HepG2 (cell line): Measurements from ENCODE around the gene HOXB6. TPM values are rescaled to one million over a fixed set of nuclear protein-coding genes. Genes with fewer than 3 reads are reported as not detected.

Experiments used
- ATAC-seq: fragments of 200-7000 bp; cut with Tn5 transposase; 3 replicates; pipeline ENCODE4 v1.9.1; 2020; ENCODE audit warnings: mild to moderate bottlenecking, moderate library complexity
- BruUV-seq: library from RNA; stranded (reverse); fragments of 400-500 nt; replicated peaks from 2 replicates; lab custom pipeline; 2021; lab: Mats Ljungman, UMichigan
- CTCF ChIA-PET: fragments of 300-600 bp; formaldehyde crosslinking; extraction: SDS; loops from one replicate; lab custom pipeline; 2021; ENCODE audit warnings: low total read pairs, inconsistent platforms, low intra/inter-chr PET ratio; lab: Yijun Ruan, JAX
- POLR2A ChIA-PET: fragments of 350-600 bp; sonication (Branson Sonifier 250); formaldehyde crosslinking; loops from one replicate; lab custom pipeline; 2020; ENCODE audit warnings: antibody characterized with exemption, inconsistent platforms; lab: Yijun Ruan, JAX
- DNase-seq: peaks from one replicate; pipeline ENCODE4 v3.0.0-alpha.2; 2015; ENCODE audit warnings: low spot score
- FAIRE-seq: peaks from 3 replicates; lab custom pipeline; 2011; peaks lifted over from hg19 to GRCh38; lab: Jason Lieb, UNC
- H2AFZ ChIP-seq: one replicate; pipeline ENCODE4 v1.6.1; 2011; ENCODE audit warnings: low read length, inconsistent platforms
- H3K27ac ChIP-seq: fragments of 300-600 bp; 3 replicates; pipeline ENCODE4 v1.8.0; 2011; ENCODE audit warnings: mixed run types, mild to moderate bottlenecking, mixed read lengths, low read length, inconsistent platforms; ENCODE audit not compliant: insufficient read depth; ENCODE audit errors: extremely low read length
- H3K27me3 ChIP-seq, 2 experiments: fragments of 200-600 bp in 1 of 2; 2 replicates in 1 of 2; 3 replicates in 1 of 2; pipeline versions ENCODE4 v1.6.0 to v1.8.0; 2011; ENCODE audit warnings: low read length in 2 of 2, mild to moderate bottlenecking in 2 of 2, moderate library complexity in 2 of 2, inconsistent platforms in 1 of 2; ENCODE audit not compliant: insufficient read depth in 2 of 2, control insufficient read depth in 1 of 2
- H3K36me3 ChIP-seq, 2 experiments: fragments of 200-600 bp in 1 of 2; replicated peaks in 1 of 2; 2 replicates in 1 of 2; 3 replicates in 1 of 2; pipeline versions ENCODE4 v1.5.1 to v1.8.0; 2011; ENCODE audit warnings: low read length in 2 of 2, inconsistent platforms in 1 of 2; ENCODE audit not compliant: insufficient read depth in 2 of 2, control insufficient read depth in 1 of 2
- H3K4me1 ChIP-seq: 2 replicates; pipeline ENCODE4 v1.5.1; 2012; ENCODE audit warnings: low read length, inconsistent platforms; ENCODE audit not compliant: insufficient read depth
- H3K4me2 ChIP-seq: 2 replicates; pipeline ENCODE4 v1.6.0; 2011; ENCODE audit warnings: low read depth, low read length, inconsistent platforms
- H3K4me3 ChIP-seq, 3 experiments: fragments of 200-600 bp in 1 of 3; sonication (generic), shearing (Covaris generic) in 1 of 3; replicated peaks in 1 of 3; 2 replicates each; pipeline ENCODE4 v1.5.1; 2011 to 2016; ENCODE audit warnings: low read length in 3 of 3, inconsistent platforms in 2 of 3, low read depth in 2 of 3, mild to moderate bottlenecking in 2 of 3, control low read depth in 1 of 3, mixed read lengths in 1 of 3; ENCODE audit not compliant: insufficient read depth in 1 of 3
- H3K79me2 ChIP-seq: one replicate; pipeline ENCODE4 v1.6.1; 2011; ENCODE audit warnings: low read length, inconsistent platforms; ENCODE audit not compliant: insufficient read depth
- H3K9ac ChIP-seq: 2 replicates; pipeline ENCODE4 v1.6.0; 2011; ENCODE audit warnings: mild to moderate bottlenecking, low read depth, low read length, inconsistent platforms; ENCODE audit not compliant: insufficient read depth
- H3K9me3 ChIP-seq: 2 replicates; pipeline ENCODE4 v1.5.1; 2012; ENCODE audit warnings: mild to moderate bottlenecking, low read length
- H4K20me1 ChIP-seq: 2 replicates; pipeline ENCODE4 v1.6.0; 2011; ENCODE audit warnings: inconsistent platforms, mild to moderate bottlenecking, low read length, moderate library complexity; ENCODE audit not compliant: insufficient read depth
- CBFB ChIP-seq: sonication (generic); formaldehyde crosslinking; IDR thresholded peaks from 2 replicates; pipeline ENCODE4 v1.4.0; 2020; ENCODE audit warnings: missing genetic modification reagents
- CHD2 ChIP-seq: IDR thresholded peaks from 2 replicates; pipeline ENCODE4 v1.6.1; 2011; ENCODE audit warnings: low read depth, low read length, improper control_type of control experiment
- GFI1 ChIP-seq: sonication (generic); formaldehyde crosslinking; IDR thresholded peaks from 2 replicates; pipeline ENCODE4 v1.5.0; 2020; ENCODE audit warnings: missing genetic modification reagents, mild to moderate bottlenecking, borderline replicate concordance
- RBM39 ChIP-seq: fragments of 200-400 bp; formaldehyde crosslinking; IDR thresholded peaks from one replicate; pipeline ENCODE4 v1.6.1; 2018; ENCODE audit warnings: antibody characterized with exemption, mild to moderate bottlenecking, low read depth, low read length; ENCODE audit not compliant: poor library complexity, severe bottlenecking
- RFXANK ChIP-seq: IDR thresholded peaks from 2 replicates; pipeline ENCODE4 v1.6.1; 2016
- TSC22D2 ChIP-seq: sonication (generic); formaldehyde crosslinking; IDR thresholded peaks from 2 replicates; pipeline ENCODE4 v1.5.1; 2020; ENCODE audit warnings: missing genetic modification reagents, mild to moderate bottlenecking, borderline replicate concordance
- ZNF790 ChIP-seq: sonication (generic); formaldehyde crosslinking; IDR thresholded peaks from 2 replicates; pipeline ENCODE4 v1.8.0; 2022; ENCODE audit warnings: missing genetic modification reagents, mild to moderate bottlenecking, borderline replicate concordance
- WGBS: methylation state at CpG from one replicate; pipeline ENCODE4 v1.1.6; 2017; ENCODE audit warnings: low lambda C conversion rate; 5-methylcytosine and 5-hydroxymethylcytosine counted together
- in situ Hi-C: cut with HindIII; loops from 2 replicates; pipeline ENCODE4 v1.10.0; 2017; ENCODE audit warnings: low pct_unique_long_range_greater_than_20kb; ENCODE audit not compliant: extremely low pct_ligation_motif_present
- intact Hi-C: fragments of 100-400 bp; cut with micrococcal nuclease; formaldehyde crosslinking; loops from one replicate; pipeline ENCODE4 v1.10.0; 2022; ENCODE audit not compliant: unreplicated experiment
- polyA plus RNA-seq, 8 experiments: library from polyadenylated mRNA; depleted of rRNA in 3 of 8; stranded (reverse) in 7 of 8; unstranded in 1 of 8; fragments of >200 nt; fragmentation: Illumina TruSeq in 4 of 8; extraction: Trizol in 4 of 8; gene quantifications; 2 replicates each; pipeline versions ENCODE4 v1.2.1 to v1.2.3, GENCODE V29; 2011 to 2016; ENCODE audit warnings: low read depth in 4 of 8, missing spikeins in 1 of 8, mixed read lengths in 1 of 8; ENCODE audit not compliant: insufficient read depth in 1 of 8
- total RNA-seq, 5 experiments: library from RNA; depleted of rRNA; stranded (reverse); fragments of >200 nt; fragmentation: Illumina TruSeq; extraction: Trizol; gene quantifications; 2 replicates each; pipeline ENCODE4 v1.2.3, GENCODE V29; 2016; ENCODE audit warnings: low read depth in 1 of 5
- TF ChIP-seq, protein P1 (sequence below): IDR thresholded peaks from 2 replicates; pipeline ENCODE4 v1.6.1; 2016; ENCODE audit warnings: missing compliant biosample characterization, missing genetic modification reagents, borderline replicate concordance
- TF ChIP-seq, protein P2 (sequence below): sonication (generic); formaldehyde crosslinking; IDR thresholded peaks from 2 replicates; pipeline ENCODE4 v1.4.0; 2020; ENCODE audit warnings: missing genetic modification reagents, mild to moderate bottlenecking, borderline replicate concordance
- TF ChIP-seq, protein P3 (sequence below): sonication (generic); formaldehyde crosslinking; IDR thresholded peaks from 2 replicates; pipeline ENCODE4 v1.4.0; 2020; ENCODE audit warnings: missing genetic modification reagents
- TF ChIP-seq, protein P4 (sequence below): sonication (generic); formaldehyde crosslinking; conservative IDR thresholded peaks from 2 replicates; pipeline ENCODE4 v1.4.0; 2020; ENCODE audit warnings: missing genetic modification reagents

Gene HOXB6
- total and polyA plus RNA-seq, 2 of the 13 experiments (the other 11 are each of a cell fraction or from before 2014, with no cell fraction given): not detected

DNA sequence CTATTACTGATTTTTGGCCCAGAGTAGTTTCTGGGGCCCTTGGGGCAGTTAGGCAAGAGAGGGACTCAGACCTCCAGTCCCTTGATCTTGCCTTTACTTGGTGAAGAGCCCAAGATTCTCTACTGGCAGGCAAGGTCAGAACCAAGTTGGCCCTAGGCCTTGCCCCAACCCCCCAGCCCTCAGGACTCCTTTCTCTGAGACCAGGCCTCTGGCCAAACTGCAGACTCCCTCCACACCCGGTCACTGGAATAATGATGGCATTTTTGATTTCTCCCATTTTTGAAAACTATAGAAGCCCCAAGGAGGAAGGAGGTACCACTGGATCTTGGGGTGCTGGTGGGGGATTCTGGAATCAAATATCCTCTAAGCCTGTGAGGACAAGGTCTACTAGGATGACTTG is 39.4 kb upstream of the HOXB6 start:
- no TSS peak for BruUV-seq
- no peak overlapping the region for H3K9ac ChIP-seq
- CTCF ChIA-PET: no interaction called here
- TF ChIP-seq, protein P1, sequence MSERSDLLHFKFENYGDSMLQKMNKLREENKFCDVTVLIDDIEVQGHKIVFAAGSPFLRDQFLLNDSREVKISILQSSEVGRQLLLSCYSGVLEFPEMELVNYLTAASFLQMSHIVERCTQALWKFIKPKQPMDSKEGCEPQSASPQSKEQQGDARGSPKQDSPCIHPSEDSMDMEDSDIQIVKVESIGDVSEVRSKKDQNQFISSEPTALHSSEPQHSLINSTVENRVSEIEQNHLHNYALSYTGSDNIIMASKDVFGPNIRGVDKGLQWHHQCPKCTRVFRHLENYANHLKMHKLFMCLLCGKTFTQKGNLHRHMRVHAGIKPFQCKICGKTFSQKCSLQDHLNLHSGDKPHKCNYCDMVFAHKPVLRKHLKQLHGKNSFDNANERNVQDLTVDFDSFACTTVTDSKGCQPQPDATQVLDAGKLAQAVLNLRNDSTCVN: no peak
- TF ChIP-seq RBM39: no peak
- TF ChIP-seq, protein P2, sequence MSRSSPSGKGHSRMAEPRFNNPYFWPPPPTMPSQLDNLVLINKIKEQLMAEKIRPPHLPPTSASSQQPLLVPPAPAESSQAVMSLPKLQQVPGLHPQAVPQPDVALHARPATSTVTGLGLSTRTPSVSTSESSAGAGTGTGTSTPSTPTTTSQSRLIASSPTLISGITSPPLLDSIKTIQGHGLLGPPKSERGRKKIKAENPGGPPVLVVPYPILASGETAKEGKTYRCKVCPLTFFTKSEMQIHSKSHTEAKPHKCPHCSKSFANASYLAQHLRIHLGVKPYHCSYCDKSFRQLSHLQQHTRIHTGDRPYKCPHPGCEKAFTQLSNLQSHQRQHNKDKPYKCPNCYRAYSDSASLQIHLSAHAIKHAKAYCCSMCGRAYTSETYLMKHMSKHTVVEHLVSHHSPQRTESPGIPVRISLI (CRISPR knock-in tag): no peak
- intact Hi-C loops (no loop called here), in situ Hi-C loops (no loop called here)
- DNase-seq: no peak
- no peak overlapping the region for H3K4me2 ChIP-seq
- POLR2A ChIA-PET: no interaction called here
- no peak overlapping the region for H3K4me3 ChIP-seq
- WGBS: 0% methylated on average over 1 of the region's 1 CpG
- H3K79me2 ChIP-seq: no peaks in the 10 kb centered on the region
- no peaks in the 10 kb centered on the region for H3K36me3 ChIP-seq
- no peaks in the 10 kb centered on the region; the same call in 1 of the 2 replicates for H4K20me1 ChIP-seq
- no peak for ATAC-seq
- H3K27ac ChIP-seq: no peak overlapping the region
- FAIRE-seq: no peak
- no peak overlapping the region for H2AFZ ChIP-seq
- H3K9me3 ChIP-seq: no peaks in the 10 kb centered on the region
- no peaks in the 10 kb centered on the region for H3K4me1 ChIP-seq
- H3K27me3 ChIP-seq: peaks cover 26 to 94% of the 10 kb centered on the region in 2 experiments

DNA sequence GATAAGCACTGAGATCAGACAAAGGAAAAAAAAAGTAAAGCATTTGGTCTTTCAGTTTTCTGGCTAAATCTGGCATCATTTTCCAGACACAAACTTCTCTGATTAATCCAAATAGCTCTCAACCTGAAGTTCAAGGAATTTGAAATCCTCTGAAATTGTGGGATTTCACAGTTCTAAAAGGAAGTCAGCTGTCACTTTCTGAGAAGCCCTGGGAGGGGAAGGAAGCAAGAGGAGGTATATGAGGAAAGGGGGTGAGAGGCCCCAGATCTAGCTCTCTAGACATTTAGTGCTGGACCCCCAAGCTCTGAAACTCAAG is 38.9 kb upstream of the HOXB6 start:
- ChIA-PET POLR2A (no interaction called here), CTCF (no interaction called here)
- no TSS peak for BruUV-seq
- DNase-seq (no peak), ATAC-seq (no peak), FAIRE-seq (no peak)
- H3K9me3 ChIP-seq: no peaks in the 10 kb centered on the region
- in situ Hi-C loops (no loop called here), intact Hi-C loops (no loop called here)
- no peak overlapping the region for H3K9ac ChIP-seq
- H3K36me3 ChIP-seq: no peaks in the 10 kb centered on the region
- no peak overlapping the region for H3K4me2 ChIP-seq
- H4K20me1 ChIP-seq: no peaks in the 10 kb centered on the region; the same call in 1 of the 2 replicates
- H3K4me1 ChIP-seq: no peaks in the 10 kb centered on the region
- H3K4me3 ChIP-seq: no peak overlapping the region
- peaks cover 27 to 99% of the 10 kb centered on the region in 2 experiments for H3K27me3 ChIP-seq
- H2AFZ ChIP-seq: no peak overlapping the region
- H3K79me2 ChIP-seq: no peaks in the 10 kb centered on the region
- no peak overlapping the region for H3K27ac ChIP-seq
- no peak for TF ChIP-seq RFXANK
- no peak for TF ChIP-seq ZNF790 (CRISPR knock-in tag)
- no peak for TF ChIP-seq CHD2
- TF ChIP-seq CBFB (CRISPR knock-in tag): no peak
- TF ChIP-seq, protein P3, sequence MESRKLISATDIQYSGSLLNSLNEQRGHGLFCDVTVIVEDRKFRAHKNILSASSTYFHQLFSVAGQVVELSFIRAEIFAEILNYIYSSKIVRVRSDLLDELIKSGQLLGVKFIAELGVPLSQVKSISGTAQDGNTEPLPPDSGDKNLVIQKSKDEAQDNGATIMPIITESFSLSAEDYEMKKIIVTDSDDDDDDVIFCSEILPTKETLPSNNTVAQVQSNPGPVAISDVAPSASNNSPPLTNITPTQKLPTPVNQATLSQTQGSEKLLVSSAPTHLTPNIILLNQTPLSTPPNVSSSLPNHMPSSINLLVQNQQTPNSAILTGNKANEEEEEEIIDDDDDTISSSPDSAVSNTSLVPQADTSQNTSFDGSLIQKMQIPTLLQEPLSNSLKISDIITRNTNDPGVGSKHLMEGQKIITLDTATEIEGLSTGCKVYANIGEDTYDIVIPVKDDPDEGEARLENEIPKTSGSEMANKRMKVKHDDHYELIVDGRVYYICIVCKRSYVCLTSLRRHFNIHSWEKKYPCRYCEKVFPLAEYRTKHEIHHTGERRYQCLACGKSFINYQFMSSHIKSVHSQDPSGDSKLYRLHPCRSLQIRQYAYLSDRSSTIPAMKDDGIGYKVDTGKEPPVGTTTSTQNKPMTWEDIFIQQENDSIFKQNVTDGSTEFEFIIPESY (CRISPR knock-in tag): no peak
- TF ChIP-seq GFI1 (CRISPR knock-in tag): no peak
- no peak for TF ChIP-seq TSC22D2 (CRISPR knock-in tag)
- TF ChIP-seq, protein P4, sequence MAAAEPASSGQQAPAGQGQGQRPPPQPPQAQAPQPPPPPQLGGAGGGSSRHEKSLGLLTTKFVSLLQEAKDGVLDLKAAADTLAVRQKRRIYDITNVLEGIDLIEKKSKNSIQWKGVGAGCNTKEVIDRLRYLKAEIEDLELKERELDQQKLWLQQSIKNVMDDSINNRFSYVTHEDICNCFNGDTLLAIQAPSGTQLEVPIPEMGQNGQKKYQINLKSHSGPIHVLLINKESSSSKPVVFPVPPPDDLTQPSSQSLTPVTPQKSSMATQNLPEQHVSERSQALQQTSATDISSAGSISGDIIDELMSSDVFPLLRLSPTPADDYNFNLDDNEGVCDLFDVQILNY (CRISPR knock-in tag): no peak
